Spinal cord (tissue), 10 donors: ENCODE results near the gene KCND1. TPM values are rescaled to one million over a fixed set of nuclear protein-coding genes. Genes with fewer than 3 reads are reported as not detected.
A peak's percentile ranks its signal among the peaks of the same experiment; 100 is the strongest.
"Not testable (repeated sequence)": the region's sequence is repeated elsewhere in the genome, so short reads cannot be mapped to it uniquely, and the experiment has no call there.

ENCODE experiments used
- DNase-seq, 6 donors: peaks; one replicate each; pipeline versions ENCODE4 v3.0.0 to v3.0.0-alpha.2; 2013 to 2015; ENCODE audit warnings: low spot score in 6 of 6, low read depth in 4 of 6
- H3K27ac ChIP-seq: one replicate; pipeline ENCODE4 v1.5.1; 2013; ENCODE audit warnings: low read depth, low read length, control low read depth
- H3K27me3 ChIP-seq: one replicate; pipeline ENCODE4 v1.6.1; 2013; ENCODE audit warnings: low read length; ENCODE audit not compliant: control insufficient read depth, insufficient read depth
- H3K36me3 ChIP-seq: one replicate; pipeline ENCODE4 v1.6.1; 2013; ENCODE audit warnings: low read length; ENCODE audit not compliant: control insufficient read depth, insufficient read depth
- H3K4me1 ChIP-seq: one replicate; pipeline ENCODE4 v1.6.1; 2013; ENCODE audit warnings: low read length; ENCODE audit not compliant: control insufficient read depth, insufficient read depth
- H3K4me3 ChIP-seq: one replicate; pipeline ENCODE4 v1.5.1; 2013; ENCODE audit warnings: low read depth, low read length, control low read depth
- H3K9me3 ChIP-seq: one replicate; pipeline ENCODE4 v1.6.1; 2013; ENCODE audit warnings: low read length; ENCODE audit not compliant: control insufficient read depth, insufficient read depth
- WGBS: methylation state at CpG from one replicate; pipeline ENCODE4 v1.1.5; 2013; ENCODE audit warnings: missing lambda C conversion rate; ENCODE audit not compliant: insufficient coverage; 5-methylcytosine and 5-hydroxymethylcytosine counted together
- polyA plus RNA-seq, 2 donors: library from polyadenylated mRNA; unstranded; fragments of 120-200 nt; gene quantifications; one replicate each; pipeline ENCODE4 v1.2.1, GENCODE V29; 2013; ENCODE audit not compliant: insufficient read length in 2 of 2
- total RNA-seq, 2 donors: library from RNA; depleted of rRNA in 1 of 2; stranded (reverse); fragments of 120-200 nt in 1 of 2; fragments of >200 nt in 1 of 2; gene quantifications; one replicate each; pipeline versions ENCODE4 v1.2.3 to v1.2.4, GENCODE V29; 2013 to 2014
- donor health status: healthy.

Gene KCND1
- total and polyA plus RNA-seq, 4 donors: 1.8 to 6.7 (median 4.7) TPM

GRCh38 chrX:48998391-48998790, 26.7 kb upstream of the KCND1 start:
- no peaks in the 10 kb centered on the region for H3K27me3 ChIP-seq
- H3K9me3 ChIP-seq: no peaks in the 10 kb centered on the region
- H3K4me1 ChIP-seq: no peaks in the 10 kb centered on the region
- WGBS: 79% methylated on average over 2 of the region's 4 CpGs
- no peak overlapping the region for H3K4me3 ChIP-seq
- no peak overlapping the region for H3K27ac ChIP-seq
- DNase-seq: no peak
- H3K36me3 ChIP-seq: peaks cover 22% of the 10 kb centered on the region

GRCh38 chrX:48997865-48998264, 26.2 kb upstream of the KCND1 start:
- Histone ChIP-seq H3K36me3 (peaks cover 28% of the 10 kb centered on the region), H3K4me3 (no peak overlapping the region), H3K4me1 (no peaks in the 10 kb centered on the region), H3K9me3 (no peaks in the 10 kb centered on the region), H3K27me3 (no peaks in the 10 kb centered on the region), H3K27ac (no peak overlapping the region)
- DNase-seq: no peak
- WGBS: 56% methylated on average over 1 of the region's 1 CpG

- Histone ChIP-seq H3K27ac (no peak overlapping the region), H3K4me1 (no peaks in the 10 kb centered on the region), H3K27me3 (no peaks in the 10 kb centered on the region), H3K4me3 (no peak overlapping the region), H3K9me3 (no peaks in the 10 kb centered on the region), H3K36me3 (peaks cover 32% of the 10 kb centered on the region)
- DNase-seq: no peak
- WGBS: 90% methylated on average over 3 of the region's 3 CpGs
Measured at GRCh38 chrX:48997455-48997854, 25.8 kb upstream of the KCND1 start.

- no peak overlapping the region for H3K27ac ChIP-seq
- no peak overlapping the region for H3K4me3 ChIP-seq
- 65% methylated on average over 6 of the region's 6 CpGs for WGBS
- H3K9me3 ChIP-seq: no peaks in the 10 kb centered on the region
- H3K36me3 ChIP-seq: peaks cover 35% of the 10 kb centered on the region
- H3K4me1 ChIP-seq: no peaks in the 10 kb centered on the region
- no peak for DNase-seq
- H3K27me3 ChIP-seq: no peaks in the 10 kb centered on the region
Measured at GRCh38 chrX:48996969-48997368, 25.3 kb upstream of the KCND1 start.

- DNase-seq: no peak
- Histone ChIP-seq H3K4me3 (no peak overlapping the region), H3K27me3 (no peaks in the 10 kb centered on the region), H3K36me3 (peaks cover 39% of the 10 kb centered on the region), H3K27ac (no peak overlapping the region), H3K9me3 (no peaks in the 10 kb centered on the region), H3K4me1 (no peaks in the 10 kb centered on the region)
Measured at GRCh38 chrX:48992341-48992740, 20.7 kb upstream of the KCND1 start.

- no peaks in the 10 kb centered on the region for H3K4me1 ChIP-seq
- peaks cover 39% of the 10 kb centered on the region for H3K36me3 ChIP-seq
- no peaks in the 10 kb centered on the region for H3K27me3 ChIP-seq
- DNase-seq: peak in 1 of 6 donors; percentile 1
- 80% methylated on average over 1 of the region's 4 CpGs for WGBS
- no peak overlapping the region for H3K4me3 ChIP-seq
- no peak overlapping the region for H3K27ac ChIP-seq
- H3K9me3 ChIP-seq: no peaks in the 10 kb centered on the region
Measured at GRCh38 chrX:48989483-48989882, 17.8 kb upstream of the KCND1 start.

GRCh38 chrX:48983896-48984295, 12.3 kb upstream of the KCND1 start:
- Histone ChIP-seq H3K27ac (no peak overlapping the region), H3K9me3 (no peaks in the 10 kb centered on the region), H3K27me3 (no peaks in the 10 kb centered on the region), H3K4me3 (no peak overlapping the region), H3K36me3 (peaks cover 44% of the 10 kb centered on the region), H3K4me1 (no peaks in the 10 kb centered on the region)
- DNase-seq: no peak
- no CpG with 5 or more reads among the region's 3 CpGs for WGBS

GRCh38 chrX:48983081-48983480, 11.4 kb upstream of the KCND1 start:
- H3K9me3 ChIP-seq: no peaks in the 10 kb centered on the region
- H3K27ac ChIP-seq: no peak overlapping the region
- no peaks in the 10 kb centered on the region for H3K27me3 ChIP-seq
- 91% methylated on average over 17 of the region's 17 CpGs for WGBS
- no peaks in the 10 kb centered on the region for H3K4me1 ChIP-seq
- no peak overlapping the region for H3K4me3 ChIP-seq
- no peak for DNase-seq
- peaks cover 48% of the 10 kb centered on the region for H3K36me3 ChIP-seq

- DNase-seq: no peak
- H3K9me3 ChIP-seq: no peaks in the 10 kb centered on the region
- peaks cover 44% of the 10 kb centered on the region for H3K36me3 ChIP-seq
- H3K27me3 ChIP-seq: no peaks in the 10 kb centered on the region
- H3K4me3 ChIP-seq: no peak overlapping the region
- no peaks in the 10 kb centered on the region for H3K4me1 ChIP-seq
- no peak overlapping the region for H3K27ac ChIP-seq
- 90% methylated on average over 5 of the region's 10 CpGs for WGBS
Measured at GRCh38 chrX:48981178-48981577, 9.5 kb upstream of the KCND1 start.

- not testable (repeated sequence) for DNase-seq, H3K27me3 ChIP-seq, H3K27ac ChIP-seq, H3K9me3 ChIP-seq, H3K4me3 ChIP-seq, H3K4me1 ChIP-seq
- 63% methylated on average over 1 of the region's 10 CpGs for WGBS
- H3K36me3 ChIP-seq: peaks cover 48% of the 10 kb centered on the region
Measured at GRCh38 chrX:48980341-48980740, 8.7 kb upstream of the KCND1 start.
